Testis (tissue), 2 donors: ENCODE results near the gene GLRA3.

Experiments
- POLR2A ChIP-seq: fragments of 450-650 bp; IDR thresholded peaks from one replicate; pipeline ENCODE4 v1.6.1; 2017; ENCODE audit warnings: antibody characterized with exemption, mild to moderate bottlenecking, moderate library complexity
- TF ChIP-seq, protein P1 (sequence below), 3 experiments: fragments of 450-650 bp in 2 of 3; fragments of 200-600 bp in 1 of 3; sonication (generic) in 1 of 3; IDR thresholded peaks; one replicate each; pipeline ENCODE4 v1.5.1; 2016 to 2019; ENCODE audit warnings: antibody characterized with exemption in 3 of 3, mild to moderate bottlenecking in 2 of 3, moderate library complexity in 1 of 3

DNA sequence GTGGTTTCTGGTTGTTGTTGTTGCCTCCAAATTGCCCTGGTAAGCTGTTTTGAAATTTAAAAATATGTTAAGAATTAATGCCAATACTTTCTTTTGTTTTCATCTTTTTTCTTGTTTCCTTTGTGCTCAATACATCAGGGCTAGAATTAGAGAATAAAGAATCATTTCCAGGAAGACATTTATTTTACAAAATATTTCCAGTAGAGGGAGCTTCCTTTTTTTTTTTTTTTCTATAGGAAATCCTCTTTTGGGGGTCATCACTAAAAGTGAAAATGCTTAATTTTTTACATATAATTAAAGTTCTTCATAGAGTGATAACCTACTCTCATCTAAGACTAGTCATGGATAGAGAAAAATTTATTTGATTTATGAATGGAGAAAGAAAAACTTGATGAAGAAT lies 2.4 kb downstream of the GLRA3 start:
- no peak for TF ChIP-seq POLR2A
- TF ChIP-seq, protein P1, sequence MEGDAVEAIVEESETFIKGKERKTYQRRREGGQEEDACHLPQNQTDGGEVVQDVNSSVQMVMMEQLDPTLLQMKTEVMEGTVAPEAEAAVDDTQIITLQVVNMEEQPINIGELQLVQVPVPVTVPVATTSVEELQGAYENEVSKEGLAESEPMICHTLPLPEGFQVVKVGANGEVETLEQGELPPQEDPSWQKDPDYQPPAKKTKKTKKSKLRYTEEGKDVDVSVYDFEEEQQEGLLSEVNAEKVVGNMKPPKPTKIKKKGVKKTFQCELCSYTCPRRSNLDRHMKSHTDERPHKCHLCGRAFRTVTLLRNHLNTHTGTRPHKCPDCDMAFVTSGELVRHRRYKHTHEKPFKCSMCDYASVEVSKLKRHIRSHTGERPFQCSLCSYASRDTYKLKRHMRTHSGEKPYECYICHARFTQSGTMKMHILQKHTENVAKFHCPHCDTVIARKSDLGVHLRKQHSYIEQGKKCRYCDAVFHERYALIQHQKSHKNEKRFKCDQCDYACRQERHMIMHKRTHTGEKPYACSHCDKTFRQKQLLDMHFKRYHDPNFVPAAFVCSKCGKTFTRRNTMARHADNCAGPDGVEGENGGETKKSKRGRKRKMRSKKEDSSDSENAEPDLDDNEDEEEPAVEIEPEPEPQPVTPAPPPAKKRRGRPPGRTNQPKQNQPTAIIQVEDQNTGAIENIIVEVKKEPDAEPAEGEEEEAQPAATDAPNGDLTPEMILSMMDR (IDR thresholded peaks at IDR 0.05): no peak
